C4-2B (cell line): ENCODE measurements around the gene STAC2.

Source experiments
- ZFX ChIP-seq: fragments of 450-650 bp; IDR thresholded peaks from 2 replicates; pipeline ENCODE4 v1.6.1; 2017
- TF ChIP-seq, protein P1 (sequence below): fragments of 450-650 bp; conservative IDR thresholded peaks from 2 replicates; pipeline ENCODE4 v1.5.1; 2017; ENCODE audit warnings: mild to moderate bottlenecking

DNA sequence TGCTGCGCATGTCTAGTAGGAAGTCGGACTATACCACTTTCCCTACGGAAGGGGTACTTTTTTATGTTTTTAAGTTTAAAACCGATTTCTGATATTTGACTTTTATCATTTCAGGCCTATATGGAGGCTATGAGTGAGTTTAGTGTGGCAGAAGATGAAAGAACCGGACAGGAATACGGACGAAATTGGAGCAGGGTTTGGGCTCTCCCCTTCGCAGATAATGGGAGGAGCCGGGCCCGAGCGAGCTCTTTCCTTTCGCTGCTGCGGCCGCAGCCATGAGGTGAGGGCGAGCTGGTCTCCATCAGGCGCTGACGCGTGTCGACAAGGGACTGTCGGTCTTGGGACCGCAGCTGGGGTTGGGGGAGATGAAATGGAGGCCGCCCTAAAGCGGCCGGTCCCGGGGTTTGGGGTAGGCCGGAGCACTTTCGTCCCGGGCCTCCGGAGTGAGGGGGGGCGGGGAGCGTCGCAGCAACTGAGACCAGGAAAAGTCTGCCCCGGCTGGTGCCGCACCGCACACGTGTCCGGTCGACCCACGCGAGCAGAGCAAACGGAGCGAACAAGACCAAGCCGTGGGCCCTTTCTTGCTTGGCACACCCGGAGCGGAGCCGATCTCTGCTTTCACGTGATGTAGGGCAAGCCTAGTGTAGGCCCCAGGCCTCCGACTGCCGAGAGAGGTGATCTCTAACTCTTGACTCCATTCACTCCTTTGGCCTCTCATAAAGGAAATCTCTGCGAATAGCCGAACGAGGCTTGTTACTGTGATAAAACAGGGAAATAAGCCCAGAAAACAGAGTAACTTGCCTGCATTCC is 25.5 kb downstream of the STAC2 start, which contains the start of gene RPL19:
- TF ChIP-seq, protein P1, sequence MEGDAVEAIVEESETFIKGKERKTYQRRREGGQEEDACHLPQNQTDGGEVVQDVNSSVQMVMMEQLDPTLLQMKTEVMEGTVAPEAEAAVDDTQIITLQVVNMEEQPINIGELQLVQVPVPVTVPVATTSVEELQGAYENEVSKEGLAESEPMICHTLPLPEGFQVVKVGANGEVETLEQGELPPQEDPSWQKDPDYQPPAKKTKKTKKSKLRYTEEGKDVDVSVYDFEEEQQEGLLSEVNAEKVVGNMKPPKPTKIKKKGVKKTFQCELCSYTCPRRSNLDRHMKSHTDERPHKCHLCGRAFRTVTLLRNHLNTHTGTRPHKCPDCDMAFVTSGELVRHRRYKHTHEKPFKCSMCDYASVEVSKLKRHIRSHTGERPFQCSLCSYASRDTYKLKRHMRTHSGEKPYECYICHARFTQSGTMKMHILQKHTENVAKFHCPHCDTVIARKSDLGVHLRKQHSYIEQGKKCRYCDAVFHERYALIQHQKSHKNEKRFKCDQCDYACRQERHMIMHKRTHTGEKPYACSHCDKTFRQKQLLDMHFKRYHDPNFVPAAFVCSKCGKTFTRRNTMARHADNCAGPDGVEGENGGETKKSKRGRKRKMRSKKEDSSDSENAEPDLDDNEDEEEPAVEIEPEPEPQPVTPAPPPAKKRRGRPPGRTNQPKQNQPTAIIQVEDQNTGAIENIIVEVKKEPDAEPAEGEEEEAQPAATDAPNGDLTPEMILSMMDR, result no peak
- peak; percentile 95 for TF ChIP-seq ZFX
